22Rv1 (cell line): ENCODE data around the gene DMD.

Experiments
- H3K27ac ChIP-seq: fragments of 450-650 bp; 2 replicates; pipeline ENCODE4 v1.5.1; 2017
- CTCF ChIP-seq: fragments of 450-650 bp; IDR thresholded peaks from 2 replicates; pipeline ENCODE4 v1.5.1; 2017; ENCODE audit warnings: mild to moderate bottlenecking
- ZFX ChIP-seq: fragments of 450-650 bp; IDR thresholded peaks from 2 replicates; pipeline ENCODE4 v1.6.1; 2017; ENCODE audit warnings: antibody characterized with exemption, borderline replicate concordance

Gene DMD

GRCh38 chrX:32998776-32999175 is 212.6 kb downstream of the DMD start:
- no peak for TF ChIP-seq ZFX
- no peak for TF ChIP-seq CTCF
- H3K27ac ChIP-seq: no peak overlapping the region

- TF ChIP-seq ZFX (no peak), CTCF (no peak)
- H3K27ac ChIP-seq: no peak overlapping the region
Observed at GRCh38 chrX:32995427-32995826, 215.9 kb downstream of the DMD start.

GRCh38 chrX:32987142-32987541 is 224.2 kb downstream of the DMD start:
- TF ChIP-seq CTCF: no peak
- TF ChIP-seq ZFX: no peak
- H3K27ac ChIP-seq: no peak overlapping the region

- TF ChIP-seq CTCF (no peak), ZFX (no peak)
- no peak overlapping the region for H3K27ac ChIP-seq
Observed at GRCh38 chrX:32985544-32985943, 225.8 kb downstream of the DMD start.

- TF ChIP-seq ZFX (no peak), CTCF (no peak)
Observed at GRCh38 chrX:32966821-32967355, 244.5 kb downstream of the DMD start.

GRCh38 chrX:32954125-32954524 is 257.2 kb downstream of the DMD start:
- TF ChIP-seq ZFX (no peak), CTCF (no peak)
- H3K27ac ChIP-seq: no peak overlapping the region

More at GRCh38 chrX:32966821-32967355, 244.5 kb downstream of the DMD start:
- no peak overlapping the region for H3K27ac ChIP-seq

- TF ChIP-seq CTCF: no peak
- TF ChIP-seq ZFX: no peak
- H3K27ac ChIP-seq: no peak overlapping the region
Observed at GRCh38 chrX:32948130-32948529, 263.2 kb downstream of the DMD start.
